Suppressor macrophage treated with lipopolysaccharide for 4 hours (primary cell): ENCODE results near the gene NXPE3.

Source experiments
- DNase-seq: peaks from one replicate; pipeline ENCODE4 v3.0.0-alpha.2; 2020

NXPE3 gene

GRCh38 chr3:101829874-101830273 is 50.9 kb downstream of the NXPE3 start:
- peak; percentile 71 for DNase-seq

DNA sequence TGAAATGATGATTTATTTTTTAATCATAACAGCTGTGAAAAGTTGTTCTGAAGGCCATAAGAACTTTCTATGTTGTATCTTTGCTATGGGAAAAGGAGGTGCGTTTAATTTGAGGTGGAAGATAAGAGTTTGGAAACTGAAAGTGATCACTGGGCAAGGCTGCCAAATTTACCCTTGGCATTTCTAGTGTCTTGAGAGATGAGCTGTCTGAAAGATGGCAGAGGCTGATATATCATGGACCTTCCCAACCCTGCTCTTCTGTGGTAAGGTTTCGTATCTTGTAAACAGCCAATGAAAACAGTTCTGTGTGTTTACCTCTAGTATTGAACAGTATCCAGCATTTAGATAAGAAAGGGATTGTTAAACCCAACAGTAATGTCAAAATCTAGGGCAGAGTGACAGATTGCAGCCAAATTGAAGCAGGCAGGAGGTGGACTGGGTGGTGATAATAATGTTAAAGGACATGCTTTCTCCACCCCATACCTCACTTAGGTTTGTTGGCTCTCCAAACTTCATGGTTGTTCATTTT is 54.5 kb downstream of the NXPE3 start:
- no peak for DNase-seq

DNA sequence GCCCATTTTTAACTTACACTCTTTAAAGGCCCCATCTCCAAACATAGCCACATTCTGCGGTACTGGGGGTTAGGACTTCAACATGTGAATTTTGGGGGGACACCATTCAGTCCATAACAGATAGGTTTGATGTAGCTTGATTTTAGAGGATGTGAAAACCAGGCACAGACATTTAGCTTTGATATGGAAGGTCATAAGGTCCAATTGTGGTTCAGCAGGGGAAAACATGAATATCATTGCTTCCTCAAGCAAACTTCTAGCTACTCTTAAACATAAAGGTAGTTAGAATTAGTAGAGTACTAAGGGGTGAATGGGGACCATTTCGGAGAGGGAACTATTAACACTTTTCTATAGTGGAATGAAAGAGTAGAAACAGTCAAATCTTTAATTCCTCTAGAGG is 56.7 kb downstream of the NXPE3 start:
- no peak for DNase-seq

DNA sequence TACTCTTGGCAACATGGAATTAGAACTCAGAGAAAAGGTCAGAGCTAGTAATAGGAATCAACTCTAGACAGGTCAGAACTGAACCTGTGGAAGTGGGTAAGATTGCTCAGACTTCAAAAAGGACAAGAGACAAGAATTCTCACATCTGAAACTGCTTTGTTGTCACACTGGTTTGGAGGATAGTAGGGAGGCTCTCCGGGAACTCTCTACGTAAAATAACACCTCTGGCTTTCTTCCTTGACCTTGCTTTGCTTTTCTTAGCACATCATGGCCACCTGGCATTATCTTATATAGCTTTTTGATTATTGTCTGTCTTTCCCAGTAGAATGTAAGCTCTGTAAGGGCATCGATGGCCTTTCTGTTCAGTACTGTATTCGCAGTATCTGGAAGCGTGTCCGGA is 57.1 kb downstream of the NXPE3 start:
- no peak for DNase-seq

GRCh38 chr3:101836652-101837598 is 57.9 kb downstream of the NXPE3 start:
- peak; percentile 85 for DNase-seq

DNA sequence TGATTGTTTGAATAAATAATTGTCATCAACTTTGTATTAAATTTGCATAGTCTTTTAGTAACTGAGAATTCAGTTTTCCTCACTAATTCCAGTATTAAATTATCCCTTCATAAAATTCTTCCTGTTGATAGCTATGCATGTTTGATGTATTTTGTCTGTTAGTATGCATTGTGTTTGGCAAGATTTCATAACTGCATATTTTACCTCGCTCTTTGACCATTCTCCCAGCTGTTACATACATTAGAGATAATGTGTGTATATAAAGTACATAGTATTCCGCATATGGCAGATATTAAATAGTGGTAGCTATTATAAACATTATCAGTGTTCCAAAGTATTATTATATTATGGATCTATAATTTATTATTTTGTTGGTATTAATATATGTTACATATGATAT is 59.7 kb downstream of the NXPE3 start:
- no peak for DNase-seq

DNA sequence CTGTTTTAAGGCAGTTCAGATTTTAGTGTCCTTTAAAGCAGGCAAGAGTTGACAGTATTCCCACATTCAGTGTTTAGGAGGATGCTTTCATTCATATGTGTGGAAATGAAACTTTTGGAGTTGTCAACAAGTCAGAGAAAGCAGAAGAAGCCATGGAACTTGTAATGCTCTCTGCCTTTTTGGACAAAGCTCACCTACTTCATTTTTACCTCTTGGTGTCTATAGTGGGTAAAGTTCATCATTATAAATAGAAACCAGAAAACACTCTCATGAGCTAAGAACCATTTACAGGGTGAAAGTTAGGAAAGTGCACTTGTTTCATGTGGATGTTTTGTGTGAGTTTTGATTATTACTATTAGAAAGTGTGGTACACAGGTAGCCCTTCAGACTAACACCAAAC is 61.1 kb downstream of the NXPE3 start:
- DNase-seq: no peak

DNA sequence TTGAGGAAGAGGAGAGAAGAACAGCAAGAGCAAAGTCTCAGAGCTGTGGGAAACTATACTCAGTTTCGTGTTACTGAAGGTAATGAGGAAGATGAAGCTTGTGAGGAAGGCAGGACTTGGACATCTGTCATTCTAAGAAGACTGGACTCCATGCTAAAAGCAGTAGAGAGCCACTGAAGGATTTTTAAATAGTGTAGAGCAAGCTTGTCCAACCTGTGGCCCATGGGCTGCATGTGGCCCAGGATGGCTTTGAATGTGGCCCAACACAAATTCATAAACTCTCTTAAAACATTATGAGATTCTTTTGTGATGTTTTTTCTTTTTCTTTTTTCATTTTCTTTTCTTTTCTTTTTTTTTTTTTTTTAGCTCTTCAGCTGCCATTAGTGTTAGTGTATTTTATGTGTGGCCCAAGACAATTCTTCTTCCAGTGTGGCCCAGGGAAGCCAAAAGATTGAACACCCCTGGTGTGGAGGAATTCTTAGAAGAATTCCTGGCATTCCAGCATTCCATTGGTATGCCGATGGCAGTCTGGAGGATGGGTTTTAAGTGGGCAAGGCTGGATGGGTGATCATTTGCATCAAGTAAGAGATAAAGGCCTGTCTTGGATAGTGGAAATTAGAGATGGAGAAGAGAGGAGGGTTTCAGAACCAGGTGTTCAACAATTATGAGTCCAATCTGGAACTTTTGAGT is 63.4 kb downstream of the NXPE3 start:
- no peak for DNase-seq

GRCh38 chr3:101842935-101843330 is 63.9 kb downstream of the NXPE3 start:
- DNase-seq: no peak

DNA sequence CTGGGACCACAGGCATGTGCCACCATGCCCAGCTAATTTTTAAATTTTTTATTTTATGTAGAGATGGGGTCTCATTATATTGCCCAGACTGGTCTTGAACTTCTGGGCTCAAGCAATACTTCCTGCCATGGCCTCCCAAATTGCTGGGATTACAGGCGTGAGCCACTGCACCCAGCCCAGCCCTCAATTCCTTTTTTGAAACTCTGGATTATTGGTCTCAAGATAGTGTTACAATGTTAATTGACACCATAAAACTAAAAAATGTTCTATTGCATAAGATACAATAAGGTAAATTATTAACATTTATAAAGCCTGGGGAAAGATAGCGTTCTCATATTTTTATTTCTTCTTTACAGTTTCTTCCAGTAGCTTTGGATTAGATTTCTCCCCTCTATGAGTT is 66.4 kb downstream of the NXPE3 start:
- DNase-seq: no peak

DNA sequence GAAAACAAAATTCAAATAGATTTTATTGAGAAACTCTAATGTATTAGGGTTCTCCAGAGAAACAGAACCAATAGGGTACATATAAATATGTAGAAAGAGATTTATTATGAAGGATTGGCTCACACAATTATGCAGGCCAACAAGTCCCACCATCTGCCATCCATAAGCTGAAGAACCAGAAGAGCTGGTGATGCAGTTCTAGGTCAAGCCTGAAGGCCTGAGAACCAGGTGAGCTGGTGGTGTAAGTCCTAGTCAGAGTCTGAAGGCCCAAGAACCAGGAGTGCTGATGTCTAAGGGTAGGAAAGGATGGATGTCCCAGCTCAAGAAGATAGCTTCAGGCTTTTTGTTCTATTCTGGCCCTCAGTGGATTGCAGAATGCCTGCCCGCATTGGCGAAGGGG is 67.7 kb downstream of the NXPE3 start:
- no peak for DNase-seq

DNA sequence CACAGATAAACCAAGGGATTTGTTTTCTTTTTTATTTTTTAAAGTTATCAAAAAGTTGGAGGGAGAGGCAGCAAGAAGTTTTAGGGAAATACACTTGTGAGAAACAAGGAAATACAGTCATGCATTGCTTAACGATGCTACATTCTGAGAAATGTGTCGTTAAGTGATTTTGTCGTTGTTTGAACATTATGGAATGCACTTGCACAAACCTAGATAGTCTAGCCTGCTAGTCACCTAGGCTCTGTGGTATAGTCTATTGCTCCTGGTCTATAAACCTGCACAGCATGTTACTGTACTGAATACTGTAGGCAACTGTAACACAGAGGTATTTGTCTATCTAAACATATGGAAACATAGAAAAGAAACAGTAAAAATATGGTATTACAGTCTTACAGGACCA is 68.3 kb downstream of the NXPE3 start:
- DNase-seq: peak; percentile 67

- DNase-seq: no peak
These were observed 69.3 kb downstream of the NXPE3 start for GRCh38 chr3:101848326-101848725.

GRCh38 chr3:101848754-101849713 is 70.0 kb downstream of the NXPE3 start, which contains the start of gene NFKBIZ:
Gene NFKBIZ, plus strand, starts transcription at chr3:101849514. Its CDS starts 115 bp downstream, at chr3:101849629.
- DNase-seq: peak; percentile 98

GRCh38 chr3:101849714-101850245 is 70.8 kb downstream of the NXPE3 start:
- peak; percentile 51 for DNase-seq

DNA sequence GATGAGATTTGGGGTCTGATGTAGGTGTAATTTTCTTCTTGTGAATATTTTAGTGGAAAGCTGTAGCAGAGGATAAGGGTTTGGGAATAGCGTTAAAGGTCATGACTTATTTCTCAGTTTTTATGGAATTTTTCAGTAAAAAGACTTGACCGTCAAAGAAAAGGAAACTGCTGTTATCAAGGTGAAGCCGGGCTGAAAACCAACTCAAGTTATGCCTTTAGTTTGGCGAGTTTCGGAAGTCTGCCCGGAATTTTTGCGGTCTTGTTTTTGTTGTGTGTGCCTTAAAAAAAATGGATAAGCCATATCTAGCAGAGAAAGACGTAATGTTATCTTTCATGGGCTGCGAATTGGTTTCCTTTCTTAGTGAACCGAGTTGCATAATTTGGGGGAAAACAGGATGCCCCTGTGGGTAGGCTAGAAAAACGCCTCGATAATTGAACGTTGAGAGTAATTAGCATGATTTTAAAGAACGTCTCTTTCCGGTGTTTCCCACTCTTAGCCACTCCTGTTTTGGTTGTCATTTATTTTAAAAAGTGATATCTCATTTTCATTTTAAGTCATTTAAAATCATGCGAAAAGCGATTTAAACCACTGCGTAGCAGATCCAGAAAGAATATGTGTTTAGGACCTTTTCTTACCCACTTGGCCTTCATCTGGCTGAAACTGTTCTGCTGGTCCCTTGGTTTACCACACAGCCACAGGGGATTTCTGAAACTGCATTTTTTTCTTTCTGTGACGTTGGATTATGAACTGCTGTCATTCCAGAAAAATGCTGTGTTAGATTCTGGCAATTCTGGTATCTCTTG is 71.4 kb downstream of the NXPE3 start:
- peak; percentile 78 for DNase-seq

GRCh38 chr3:101851072-101851770 is 72.2 kb downstream of the NXPE3 start:
- DNase-seq: peak; percentile 56

DNA sequence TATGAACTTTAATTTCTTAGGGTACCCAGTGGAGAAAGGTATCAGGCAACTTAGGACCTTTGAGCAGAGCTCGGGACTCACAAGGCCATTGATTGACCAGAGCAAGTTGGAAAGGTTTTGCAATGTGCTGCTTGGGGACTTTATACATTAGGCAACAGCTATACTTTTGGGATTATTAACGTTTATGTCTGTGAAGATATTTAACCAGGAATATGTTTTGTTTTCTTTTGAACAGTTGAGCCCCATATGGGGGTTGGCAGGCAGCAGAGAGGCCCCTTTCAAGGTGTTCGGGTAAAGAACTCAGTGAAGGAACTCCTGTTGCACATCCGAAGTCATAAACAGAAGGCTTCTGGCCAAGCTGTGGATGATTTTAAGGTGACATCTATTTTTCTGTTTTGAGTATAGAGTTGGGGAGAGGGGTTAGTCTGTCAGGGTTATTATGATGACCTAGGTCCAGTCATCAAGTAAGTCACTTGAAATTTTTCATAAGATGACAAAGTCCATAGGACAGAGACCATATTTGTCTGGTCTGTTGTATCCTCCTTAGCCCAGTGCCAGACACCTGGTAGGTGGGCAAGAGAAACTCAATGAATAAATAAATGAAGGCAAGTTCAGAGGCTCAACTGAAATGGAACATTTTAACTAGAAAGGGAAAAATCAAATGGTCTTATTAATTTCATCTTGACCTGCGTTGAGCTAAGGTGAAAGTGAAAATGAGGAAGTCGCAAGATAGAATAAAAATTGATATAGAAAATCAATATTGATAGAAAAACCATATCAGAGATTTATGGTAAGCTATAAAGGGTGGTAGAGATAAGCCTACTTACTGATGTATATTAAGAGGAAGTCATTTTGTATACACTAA is 73.1 kb downstream of the NXPE3 start:
- DNase-seq: no peak

DNA sequence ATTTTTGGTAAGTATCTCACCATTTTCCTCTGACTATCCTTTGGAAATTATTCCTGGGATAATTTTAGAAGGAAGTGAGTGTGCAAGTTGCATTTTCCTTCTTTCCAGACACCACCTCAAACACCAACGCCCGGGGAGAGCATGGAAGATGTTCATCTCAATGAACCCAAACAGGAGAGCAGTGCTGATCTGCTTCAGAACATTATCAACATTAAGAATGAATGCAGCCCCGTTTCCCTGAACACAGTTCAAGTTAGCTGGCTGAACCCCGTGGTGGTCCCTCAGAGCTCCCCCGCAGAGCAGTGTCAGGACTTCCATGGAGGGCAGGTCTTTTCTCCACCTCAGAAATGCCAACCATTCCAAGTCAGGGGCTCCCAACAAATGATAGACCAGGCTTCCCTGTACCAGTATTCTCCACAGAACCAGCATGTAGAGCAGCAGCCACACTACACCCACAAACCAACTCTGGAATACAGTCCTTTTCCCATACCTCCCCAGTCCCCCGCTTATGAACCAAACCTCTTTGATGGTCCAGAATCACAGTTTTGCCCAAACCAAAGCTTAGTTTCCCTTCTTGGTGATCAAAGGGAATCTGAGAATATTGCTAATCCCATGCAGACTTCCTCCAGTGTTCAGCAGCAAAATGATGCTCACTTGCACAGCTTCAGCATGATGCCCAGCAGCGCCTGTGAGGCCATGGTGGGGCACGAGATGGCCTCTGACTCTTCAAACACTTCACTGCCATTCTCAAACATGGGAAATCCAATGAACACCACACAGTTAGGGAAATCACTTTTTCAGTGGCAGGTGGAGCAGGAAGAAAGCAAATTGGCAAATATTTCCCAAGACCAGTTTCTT is 74.2 kb downstream of the NXPE3 start:
- DNase-seq: no peak
